HepG2 (cell line): ENCODE results near the gene EEFSEC. TPM values are rescaled to one million over a fixed set of nuclear protein-coding genes. Genes with fewer than 3 reads are reported as not detected.

Source experiments
- ATAC-seq: fragments of 200-7000 bp; cut with Tn5 transposase; 3 replicates; pipeline ENCODE4 v1.9.1; 2020; ENCODE audit warnings: mild to moderate bottlenecking, moderate library complexity
- BruUV-seq: library from RNA; stranded (reverse); fragments of 400-500 nt; replicated peaks from 2 replicates; lab custom pipeline; 2021; lab: Mats Ljungman, UMichigan
- CTCF ChIA-PET: fragments of 300-600 bp; formaldehyde crosslinking; extraction: SDS; loops from one replicate; lab custom pipeline; 2021; ENCODE audit warnings: low total read pairs, inconsistent platforms, low intra/inter-chr PET ratio; lab: Yijun Ruan, JAX
- POLR2A ChIA-PET: fragments of 350-600 bp; sonication (Branson Sonifier 250); formaldehyde crosslinking; loops from one replicate; lab custom pipeline; 2020; ENCODE audit warnings: antibody characterized with exemption, inconsistent platforms; lab: Yijun Ruan, JAX
- DNase-seq: peaks from one replicate; pipeline ENCODE4 v3.0.0-alpha.2; 2015; ENCODE audit warnings: low spot score
- FAIRE-seq: peaks from 3 replicates; lab custom pipeline; 2011; peaks lifted over from hg19 to GRCh38; lab: Jason Lieb, UNC
- H2AFZ ChIP-seq: one replicate; pipeline ENCODE4 v1.6.1; 2011; ENCODE audit warnings: low read length, inconsistent platforms
- H3K27ac ChIP-seq: fragments of 300-600 bp; 3 replicates; pipeline ENCODE4 v1.8.0; 2011; ENCODE audit warnings: mixed run types, mild to moderate bottlenecking, mixed read lengths, low read length, inconsistent platforms; ENCODE audit not compliant: insufficient read depth; ENCODE audit errors: extremely low read length
- H3K27me3 ChIP-seq, 2 experiments: fragments of 200-600 bp in 1 of 2; 2 replicates in 1 of 2; 3 replicates in 1 of 2; pipeline versions ENCODE4 v1.6.0 to v1.8.0; 2011; ENCODE audit warnings: low read length in 2 of 2, mild to moderate bottlenecking in 2 of 2, moderate library complexity in 2 of 2, inconsistent platforms in 1 of 2; ENCODE audit not compliant: insufficient read depth in 2 of 2, control insufficient read depth in 1 of 2
- H3K36me3 ChIP-seq, 2 experiments: fragments of 200-600 bp in 1 of 2; replicated peaks in 1 of 2; 2 replicates in 1 of 2; 3 replicates in 1 of 2; pipeline versions ENCODE4 v1.5.1 to v1.8.0; 2011; ENCODE audit warnings: low read length in 2 of 2, inconsistent platforms in 1 of 2; ENCODE audit not compliant: insufficient read depth in 2 of 2, control insufficient read depth in 1 of 2
- H3K4me1 ChIP-seq: 2 replicates; pipeline ENCODE4 v1.5.1; 2012; ENCODE audit warnings: low read length, inconsistent platforms; ENCODE audit not compliant: insufficient read depth
- H3K4me2 ChIP-seq: 2 replicates; pipeline ENCODE4 v1.6.0; 2011; ENCODE audit warnings: low read depth, low read length, inconsistent platforms
- H3K4me3 ChIP-seq, 3 experiments: fragments of 200-600 bp in 1 of 3; sonication (generic), shearing (Covaris generic) in 1 of 3; replicated peaks in 1 of 3; 2 replicates each; pipeline ENCODE4 v1.5.1; 2011 to 2016; ENCODE audit warnings: low read length in 3 of 3, inconsistent platforms in 2 of 3, low read depth in 2 of 3, mild to moderate bottlenecking in 2 of 3, control low read depth in 1 of 3, mixed read lengths in 1 of 3; ENCODE audit not compliant: insufficient read depth in 1 of 3
- H3K79me2 ChIP-seq: one replicate; pipeline ENCODE4 v1.6.1; 2011; ENCODE audit warnings: low read length, inconsistent platforms; ENCODE audit not compliant: insufficient read depth
- H3K9ac ChIP-seq: 2 replicates; pipeline ENCODE4 v1.6.0; 2011; ENCODE audit warnings: mild to moderate bottlenecking, low read depth, low read length, inconsistent platforms; ENCODE audit not compliant: insufficient read depth
- H3K9me3 ChIP-seq: 2 replicates; pipeline ENCODE4 v1.5.1; 2012; ENCODE audit warnings: mild to moderate bottlenecking, low read length
- H4K20me1 ChIP-seq: 2 replicates; pipeline ENCODE4 v1.6.0; 2011; ENCODE audit warnings: inconsistent platforms, mild to moderate bottlenecking, low read length, moderate library complexity; ENCODE audit not compliant: insufficient read depth
- CERS6 ChIP-seq: sonication (generic); formaldehyde crosslinking; IDR thresholded peaks from 2 replicates; pipeline ENCODE4 v1.5.0; 2020; ENCODE audit warnings: missing genetic modification reagents
- CSRNP2 ChIP-seq: sonication (generic); formaldehyde crosslinking; conservative IDR thresholded peaks from 2 replicates; pipeline ENCODE4 v1.8.0; 2022; ENCODE audit warnings: low read depth, missing genetic modification reagents
- HES4 ChIP-seq: sonication (generic); formaldehyde crosslinking; IDR thresholded peaks from 2 replicates; pipeline ENCODE4 v1.9.0; 2021; ENCODE audit warnings: mild to moderate bottlenecking, missing genetic modification reagents, borderline replicate concordance
- HOXA7 ChIP-seq: sonication (generic); formaldehyde crosslinking; IDR thresholded peaks from 2 replicates; pipeline ENCODE4 v1.8.1; 2022; ENCODE audit warnings: mild to moderate bottlenecking, missing genetic modification reagents, moderate library complexity
- MEF2D ChIP-seq: sonication (generic); formaldehyde crosslinking; IDR thresholded peaks from 2 replicates; pipeline ENCODE4 v1.5.1; 2020; ENCODE audit warnings: mild to moderate bottlenecking, missing genetic modification reagents
- ZNF550 ChIP-seq: sonication (generic); formaldehyde crosslinking; IDR thresholded peaks from 2 replicates; pipeline ENCODE4 v1.4.0; 2020; ENCODE audit warnings: mild to moderate bottlenecking, missing genetic modification reagents, borderline replicate concordance
- ZNF552 ChIP-seq: sonication (generic); formaldehyde crosslinking; IDR thresholded peaks from 2 replicates; pipeline ENCODE4 v1.9.0; 2022; ENCODE audit warnings: missing genetic modification reagents, mild to moderate bottlenecking, borderline replicate concordance
- ZSCAN31 ChIP-seq: sonication (generic); formaldehyde crosslinking; IDR thresholded peaks from 2 replicates; pipeline ENCODE4 v1.5.0; 2020; ENCODE audit warnings: low read depth, mild to moderate bottlenecking, missing genetic modification reagents
- WGBS: methylation state at CpG from one replicate; pipeline ENCODE4 v1.1.6; 2017; ENCODE audit warnings: low lambda C conversion rate; 5-methylcytosine and 5-hydroxymethylcytosine counted together
- in situ Hi-C: cut with HindIII; loops from 2 replicates; pipeline ENCODE4 v1.10.0; 2017; ENCODE audit warnings: low pct_unique_long_range_greater_than_20kb; ENCODE audit not compliant: extremely low pct_ligation_motif_present
- intact Hi-C: fragments of 100-400 bp; cut with micrococcal nuclease; formaldehyde crosslinking; loops from one replicate; pipeline ENCODE4 v1.10.0; 2022; ENCODE audit not compliant: unreplicated experiment
- polyA plus RNA-seq, 8 experiments: library from polyadenylated mRNA; depleted of rRNA in 3 of 8; stranded (reverse) in 7 of 8; unstranded in 1 of 8; fragments of >200 nt; fragmentation: Illumina TruSeq in 4 of 8; extraction: Trizol in 4 of 8; gene quantifications; 2 replicates each; pipeline versions ENCODE4 v1.2.1 to v1.2.3, GENCODE V29; 2011 to 2016; ENCODE audit warnings: low read depth in 4 of 8, missing spikeins in 1 of 8, mixed read lengths in 1 of 8; ENCODE audit not compliant: insufficient read depth in 1 of 8
- total RNA-seq, 5 experiments: library from RNA; depleted of rRNA; stranded (reverse); fragments of >200 nt; fragmentation: Illumina TruSeq; extraction: Trizol; gene quantifications; 2 replicates each; pipeline ENCODE4 v1.2.3, GENCODE V29; 2016; ENCODE audit warnings: low read depth in 1 of 5

The EEFSEC gene
- total and polyA plus RNA-seq, 2 of the 13 experiments (the other 11 are each of a cell fraction or from before 2014, with no cell fraction given) = 6.4 to 24.2 TPM

GRCh38 chr3:128313935-128314334, 160.7 kb downstream of the EEFSEC start:
- ChIA-PET POLR2A (interaction anchor here (1.1 kb wide), 1 partner anchor 175 kb away, joined by 3 read pairs; no protein-coding TSS in a partner anchor), CTCF (no interaction called here)
- in situ Hi-C loops = no loop called here
- 96% methylated on average over 2 of the region's 2 CpGs for WGBS
- no peak overlapping the region for H3K27ac ChIP-seq
- no peaks in the 10 kb centered on the region for H3K9me3 ChIP-seq
- H3K27me3 ChIP-seq = no peaks in the 10 kb centered on the region
- DNase-seq (no peak), ATAC-seq (no peak), FAIRE-seq (no peak)
- H3K79me2 ChIP-seq = no peaks in the 10 kb centered on the region
- intact Hi-C loops = no loop called here
- 0 out of 2 replicates have a peak, but pooled peaks cover 6% of the 10 kb centered on the region for H3K4me1 ChIP-seq
- H3K9ac ChIP-seq = no peak overlapping the region
- no peak overlapping the region for H3K4me3 ChIP-seq
- peaks cover 5% of the 10 kb centered on the region; the same call in 1 of the 2 replicates for H4K20me1 ChIP-seq
- TF ChIP-seq ZNF550 = no peak
- no peak for TF ChIP-seq CERS6
- TF ChIP-seq HOXA7 (CRISPR knock-in tag) = no peak
- no peak for TF ChIP-seq ZNF552 (CRISPR knock-in tag)
- no peak for TF ChIP-seq ZSCAN31 (CRISPR knock-in tag)
- no peak for TF ChIP-seq HES4
- no peak for TF ChIP-seq MEF2D
- TF ChIP-seq CSRNP2 (CRISPR knock-in tag) = no peak
- no TSS peak for BruUV-seq
- no peak overlapping the region for H2AFZ ChIP-seq
- H3K4me2 ChIP-seq = no peak overlapping the region
- peaks cover 9 to 13% of the 10 kb centered on the region in 2 experiments; a peak in 4 of 5 replicates for H3K36me3 ChIP-seq
